ENCODE results near the gene GTF2F1. TPM values are rescaled to one million over a fixed set of nuclear protein-coding genes. Genes with fewer than 3 reads are reported as not detected.
"Not testable (repeated sequence)": the region's sequence is repeated elsewhere in the genome, so short reads cannot be mapped to it uniquely, and the experiment has no call there.

The GTF2F1 gene
- polyA plus RNA-seq, 1 of the 3 experiments (the other 2 are of a cell fraction), result 104 TPM

GRCh38 chr19:6350688-6351087 is 42.3 kb downstream of the GTF2F1 start (continued):
- TF ChIP-seq CTCF (IDR thresholded peaks at IDR 0.05) (no peak), RXRA (IDR thresholded peaks at IDR 0.05; ENCODE audit: borderline replicate concordance, low read depth) (no peak), RAD21 (IDR thresholded peaks at IDR 0.05; ENCODE audit: low read length) (no peak), PBX3 (IDR thresholded peaks at IDR 0.05) (no peak), POLR2AphosphoS5 (IDR thresholded peaks at IDR 0.05; ENCODE audit: low read depth, low read length) (no peak), EZH2phosphoT487 (IDR thresholded peaks at IDR 0.05; ENCODE audit: borderline replicate concordance, low read depth) (no peak), YY1 (IDR thresholded peaks at IDR 0.05; ENCODE audit: low read depth) (no peak), EP300 (IDR thresholded peaks at IDR 0.05; ENCODE audit: borderline replicate concordance in 1 of 2, low read depth in 1 of 2, low read length in 1 of 2) (no peak), SIN3A (IDR thresholded peaks at IDR 0.05; ENCODE audit: borderline replicate concordance, low read depth, low read length) (no peak), NRF1 (IDR thresholded peaks at IDR 0.05; ENCODE audit: low read depth, low read length) (no peak), REST (IDR thresholded peaks at IDR 0.05; ENCODE audit: low read depth, low read length) (no peak)

DNA sequence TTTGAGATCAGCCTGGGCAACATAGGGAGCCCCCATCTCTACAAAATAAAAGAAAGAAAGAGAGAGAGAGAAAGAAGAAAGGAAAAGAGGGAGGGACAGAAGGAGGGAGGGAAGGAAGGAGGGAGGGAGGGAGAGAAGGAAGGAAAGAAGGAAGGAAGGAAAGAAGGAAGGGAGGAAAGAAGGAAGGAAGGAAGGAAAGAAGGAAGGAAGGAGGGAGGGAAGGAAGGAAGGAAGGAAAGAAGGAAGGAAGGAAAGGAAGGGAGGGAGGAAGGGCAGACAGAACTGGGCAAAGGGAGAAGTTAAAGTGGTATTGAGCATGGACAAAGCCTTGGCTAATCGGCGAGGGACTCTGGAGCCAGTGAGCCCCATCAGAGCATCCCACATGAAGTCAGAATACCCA is 43.7 kb downstream of the GTF2F1 start:
- H3K36me3 ChIP-seq (replicated peaks in 1 of 2; ENCODE audit: control insufficient read depth in 1 of 2, insufficient read depth in 2 of 2, low read length in 1 of 2); H3K4me2 ChIP-seq; H3K27ac ChIP-seq (ENCODE audit: low read depth in 2 of 2, low read length in 1 of 2); H2AFZ ChIP-seq (ENCODE audit: low read depth); H3K27me3 ChIP-seq (ENCODE audit: insufficient read depth); H3K9me3 ChIP-seq; H3K79me2 ChIP-seq (ENCODE audit: insufficient read depth); H3K9me2 ChIP-seq; CTCF ChIA-PET; H3K4me3 ChIP-seq (ENCODE audit: low read depth in 2 of 2, low read length in 1 of 2); H3K4me1 ChIP-seq (ENCODE audit: control insufficient read depth in 1 of 2, insufficient read depth in 2 of 2, low read depth in 1 of 2, low read length in 1 of 2); POLR2A ChIA-PET; H4K20me1 ChIP-seq (ENCODE audit: insufficient read depth); H3F3A ChIP-seq (replicated peaks; ENCODE audit: insufficient read depth); DNase-seq; H3K9ac ChIP-seq: not testable (repeated sequence)
- WGBS (ENCODE audit: low lambda C conversion rate), result 13% methylated on average over 2 of the region's 2 CpGs
